NOMO-1 treated with dmso at 0.1 percent for 144 hours (cell line): Measurements from ENCODE around the gene LRP5.
"Not testable (repeated sequence)": the region's sequence is repeated elsewhere in the genome, so short reads cannot be mapped to it uniquely, and the experiment has no call there.

Experiments
- DNase-seq: peaks from one replicate; lab custom pipeline; 2025; ENCODE audit not compliant: unreplicated experiment; lab: John Stamatoyannopoulos, UW

Gene LRP5

DNA sequence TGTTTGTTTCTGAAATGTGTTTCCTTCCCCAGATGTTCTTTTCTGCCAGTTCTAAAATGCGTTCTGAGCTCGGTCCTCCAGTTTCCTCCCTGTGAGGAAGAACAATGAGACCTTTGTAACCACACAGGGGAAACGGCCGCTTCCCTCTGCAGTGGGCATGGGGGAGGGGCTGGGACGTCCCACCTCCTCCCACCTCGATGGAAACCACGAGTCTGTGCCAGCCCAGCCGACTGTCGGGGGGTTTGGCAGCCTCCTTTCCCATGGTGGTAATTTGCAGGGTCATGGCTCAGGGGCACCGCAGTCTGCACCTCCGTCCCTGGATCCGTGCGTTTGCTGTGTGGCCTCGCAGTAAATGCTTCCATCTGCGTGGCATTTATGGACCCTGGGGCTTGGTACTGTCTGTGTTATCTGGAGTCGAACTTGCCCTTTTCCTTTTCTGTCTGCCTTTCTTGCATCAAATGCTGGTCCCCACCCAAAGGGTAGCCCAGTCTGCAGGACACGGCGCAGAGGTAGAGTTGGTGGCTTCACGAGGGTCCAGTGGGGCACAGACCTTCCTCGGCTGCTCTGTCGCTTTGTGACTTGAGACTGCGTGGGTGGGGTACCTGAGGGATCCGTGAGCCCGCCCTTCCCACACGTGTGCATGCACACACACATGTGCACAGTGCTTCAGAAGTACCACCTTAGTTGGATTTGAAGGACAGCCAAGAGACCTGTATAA lies 16.1 kb downstream of the LRP5 start:
- DNase-seq, result peak; percentile 19

DNA sequence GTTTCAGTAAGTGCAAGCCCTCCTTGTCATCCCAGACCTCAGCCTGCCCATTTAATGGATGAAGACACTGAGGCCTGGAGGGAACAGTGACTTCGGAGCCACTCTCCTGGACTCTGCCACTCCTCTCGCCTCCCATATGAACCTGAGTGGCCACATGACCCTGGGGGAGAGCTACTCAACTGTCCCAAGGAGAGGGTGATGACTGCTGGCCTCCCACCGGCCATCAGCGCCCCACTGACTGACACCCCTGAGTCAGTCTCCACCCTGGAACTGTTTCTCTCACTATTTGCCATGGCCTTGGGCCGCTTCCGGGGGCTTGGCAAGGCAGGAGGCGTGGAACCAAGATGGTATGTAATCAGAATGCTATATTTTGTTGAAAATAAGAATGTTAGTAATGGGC lies 17.1 kb downstream of the LRP5 start:
- no peak for DNase-seq

DNA sequence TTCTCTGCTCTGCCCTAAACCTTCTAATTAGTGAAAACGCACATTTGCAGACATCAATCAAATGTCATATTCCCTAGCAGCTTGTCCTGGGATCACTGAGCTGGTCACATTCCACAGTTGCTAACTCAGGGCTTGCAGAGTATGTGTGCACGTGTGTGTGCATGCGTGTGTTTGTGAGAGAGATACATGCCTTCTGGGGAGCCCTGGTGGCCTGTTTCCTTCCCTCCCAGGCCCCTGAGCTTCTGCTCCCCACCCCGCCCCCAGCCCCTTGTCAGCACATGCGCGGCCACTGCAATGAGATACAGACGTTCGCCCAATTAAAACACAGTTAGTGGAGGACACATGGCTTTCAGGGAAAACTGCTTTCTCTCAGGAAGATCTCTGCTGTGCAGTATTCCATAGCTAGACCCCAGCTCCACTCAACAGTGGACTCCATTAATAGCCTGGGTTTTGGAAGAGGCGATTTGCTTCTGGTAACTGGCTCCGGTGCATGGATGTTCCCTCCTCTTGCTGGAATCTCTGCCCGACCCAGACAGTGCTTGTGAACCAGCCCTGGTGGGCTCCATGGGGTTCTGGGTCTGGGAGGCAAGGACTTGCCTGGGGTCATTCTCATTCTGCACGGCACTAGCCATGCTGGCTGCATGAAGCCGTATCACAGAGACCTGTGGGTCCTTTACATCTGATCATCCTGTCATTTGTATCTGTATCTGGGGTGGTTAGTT lies 17.7 kb downstream of the LRP5 start:
- DNase-seq, result no peak

DNA sequence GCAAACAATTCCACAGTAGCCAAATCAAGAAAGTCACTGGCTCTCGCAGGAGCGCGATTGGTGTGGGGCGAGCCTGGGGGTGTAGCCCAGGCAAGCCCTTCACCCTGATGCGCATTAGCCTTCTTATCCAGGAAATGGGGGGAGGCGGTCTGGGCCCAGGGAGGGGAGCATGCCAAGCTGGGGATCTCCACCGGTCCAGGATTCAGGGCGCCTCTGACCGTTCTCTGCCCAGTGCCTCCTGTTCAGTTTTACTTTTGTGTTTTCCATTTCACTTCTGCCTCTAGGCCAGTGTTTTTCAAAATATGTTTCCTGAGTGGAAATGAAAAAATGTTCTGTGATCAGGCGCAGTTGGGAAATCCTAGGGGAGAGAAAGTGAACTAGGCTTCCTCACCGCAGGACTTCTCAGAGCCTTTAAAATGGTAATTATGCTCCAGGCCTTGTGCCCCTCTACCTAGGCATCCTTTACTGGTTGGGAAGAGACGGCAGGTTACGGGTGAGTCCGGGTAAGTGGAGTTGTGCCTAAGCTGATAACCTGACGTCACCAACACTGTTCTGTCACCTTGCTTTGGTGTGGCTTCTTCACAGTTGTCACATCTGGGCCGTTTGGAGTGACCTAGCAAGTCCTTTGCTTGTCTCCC lies 18.4 kb downstream of the LRP5 start:
- no peak for DNase-seq

DNA sequence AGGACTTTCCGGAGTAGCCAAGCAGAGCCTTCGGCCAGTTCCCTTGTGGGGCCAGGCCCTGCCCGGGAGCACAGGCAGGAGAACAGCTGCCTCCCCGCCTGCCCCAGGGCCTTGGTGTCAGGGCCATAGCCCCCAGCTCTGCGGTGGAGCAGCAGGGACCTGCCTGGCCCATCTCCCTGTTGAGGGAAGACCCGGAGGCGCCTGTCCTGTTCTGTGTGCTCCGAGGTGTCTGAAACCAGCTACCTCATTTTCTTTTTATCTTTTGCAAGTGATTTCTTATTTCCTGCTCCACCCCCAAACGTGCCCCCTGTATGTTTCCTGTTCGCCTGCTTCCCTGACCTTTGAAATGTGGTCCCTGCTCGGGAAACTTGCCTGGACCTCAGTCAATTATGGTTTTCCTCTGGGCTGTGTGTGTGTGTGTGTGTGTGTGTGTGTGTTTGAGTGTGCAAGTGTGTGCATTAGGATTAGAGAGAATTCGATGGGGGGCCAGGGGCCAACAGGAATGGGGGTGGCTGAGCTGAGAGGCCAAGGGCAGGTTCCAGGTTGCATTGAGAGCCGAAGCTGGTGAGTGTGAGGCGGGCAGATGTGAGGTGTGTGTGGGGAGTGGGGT lies 19.1 kb downstream of the LRP5 start:
- no peak for DNase-seq

DNA sequence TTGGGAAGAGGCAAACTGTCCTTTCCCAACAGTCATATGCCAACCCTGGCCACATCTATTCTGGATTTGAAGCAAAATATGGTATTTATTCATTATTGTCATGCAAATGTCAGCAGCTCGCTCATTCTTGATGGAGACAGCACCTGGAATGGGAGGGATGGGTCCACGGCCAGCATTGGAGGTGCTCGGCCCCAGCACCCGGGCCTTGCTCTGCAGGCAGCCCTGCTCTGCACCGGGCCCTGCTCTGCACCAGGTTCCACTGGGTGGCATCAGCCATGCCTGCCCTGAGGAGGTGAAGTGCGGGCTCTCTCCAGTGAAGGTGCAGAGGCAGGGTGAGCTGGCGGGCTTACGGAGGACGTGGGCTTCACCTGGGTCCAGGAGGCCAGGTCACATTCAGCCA lies 19.8 kb downstream of the LRP5 start:
- DNase-seq, result no peak

DNA sequence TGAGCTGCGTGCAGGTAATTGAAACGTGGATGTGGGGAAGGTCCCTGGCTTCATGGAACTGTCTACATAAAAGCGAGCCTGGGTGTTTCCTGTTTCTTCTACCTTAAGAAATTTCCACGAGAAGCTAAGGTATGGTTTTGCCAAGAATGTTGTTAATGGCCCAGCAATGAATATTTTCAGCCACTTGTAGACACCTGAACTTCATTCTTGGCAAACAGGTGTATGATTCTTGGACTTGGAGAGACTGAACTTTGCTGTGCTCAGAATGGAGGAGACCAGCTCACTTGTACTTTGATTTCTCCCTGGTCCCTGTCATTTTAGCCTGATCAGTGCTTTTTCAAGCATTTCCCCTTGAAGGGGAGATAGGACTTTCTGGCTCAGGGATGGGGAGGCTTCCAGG lies 20.8 kb downstream of the LRP5 start:
- no peak for DNase-seq

DNA sequence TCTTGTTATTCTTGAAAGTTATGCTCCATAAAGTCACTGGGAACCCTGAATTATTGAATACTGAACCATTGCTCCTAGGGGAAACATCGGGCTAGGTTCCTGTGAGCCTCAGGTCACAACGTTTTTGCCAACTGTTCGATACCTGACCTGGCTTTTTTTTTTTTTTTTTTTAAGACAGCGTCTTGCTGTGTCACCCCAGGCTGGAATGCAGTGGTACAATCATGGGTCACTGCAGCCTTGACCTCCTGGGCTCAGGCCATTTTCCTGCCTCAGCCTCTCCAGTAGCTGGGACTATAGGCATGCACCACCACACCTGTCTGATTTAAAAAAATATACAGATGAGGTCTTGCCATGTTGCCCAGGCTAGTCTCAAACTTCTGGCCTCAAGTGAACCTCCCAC lies 22.5 kb downstream of the LRP5 start:
- DNase-seq, result no peak

DNA sequence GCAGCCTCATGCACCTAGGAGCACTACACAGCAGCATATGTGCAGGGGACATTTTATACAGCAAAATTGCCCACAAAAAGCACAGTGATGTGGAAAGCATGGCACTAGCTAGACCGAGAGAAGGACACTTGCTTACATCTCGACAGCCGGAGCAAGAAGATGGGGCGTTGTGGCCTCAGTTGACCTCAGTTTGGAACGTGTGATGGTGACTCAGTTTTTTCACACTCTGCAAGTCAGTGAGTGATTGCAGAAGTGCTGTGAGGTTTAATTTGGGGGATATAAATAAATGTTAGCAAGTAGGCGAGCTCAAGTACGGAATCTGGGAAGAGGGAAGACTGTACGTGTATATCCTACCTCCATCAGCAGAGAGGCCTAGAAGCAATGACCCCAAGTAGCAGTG lies 23.3 kb downstream of the LRP5 start:
- DNase-seq, result no peak

DNA sequence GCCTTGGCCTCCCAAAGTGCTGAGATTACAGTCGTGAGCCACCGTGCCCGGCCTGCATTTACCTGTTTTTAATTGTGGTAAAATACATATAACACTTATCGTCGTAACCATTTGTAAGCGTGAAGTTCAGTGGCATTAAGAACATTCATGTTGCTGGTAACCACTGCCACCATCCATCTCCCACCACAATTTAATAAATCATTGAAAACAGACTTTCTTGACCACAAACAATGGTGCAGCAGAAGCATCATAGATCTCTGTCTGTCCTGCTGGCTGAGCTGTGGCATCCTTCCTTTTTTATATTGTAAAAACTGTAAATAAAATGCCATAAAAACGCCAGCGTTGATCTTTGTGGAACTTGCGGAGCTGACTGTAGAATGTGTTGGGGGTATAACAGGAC lies 24.3 kb downstream of the LRP5 start:
- no peak for DNase-seq

DNA sequence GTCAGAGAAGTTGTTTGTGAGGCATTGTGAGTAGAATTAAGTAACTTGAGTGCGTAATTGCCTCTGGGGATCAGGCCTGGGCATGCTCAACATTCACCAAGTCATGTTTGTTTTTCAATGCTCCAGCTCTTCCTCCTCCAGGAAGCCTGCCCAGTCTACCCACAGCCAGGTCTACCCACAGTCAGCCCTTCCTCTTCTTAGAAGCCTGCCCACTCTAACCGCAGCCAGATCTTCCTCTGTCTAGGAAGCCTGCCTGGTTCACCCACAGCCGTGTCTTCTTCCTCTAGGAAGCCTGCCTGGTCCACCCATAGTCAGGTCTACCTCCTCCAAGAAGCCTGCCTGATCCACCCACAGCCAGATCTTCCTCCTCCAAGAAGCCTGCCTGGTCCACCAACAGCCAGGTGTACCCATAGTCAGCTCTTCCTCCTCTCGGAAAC lies 25.0 kb downstream of the LRP5 start:
- peak; percentile 54 for DNase-seq

DNA sequence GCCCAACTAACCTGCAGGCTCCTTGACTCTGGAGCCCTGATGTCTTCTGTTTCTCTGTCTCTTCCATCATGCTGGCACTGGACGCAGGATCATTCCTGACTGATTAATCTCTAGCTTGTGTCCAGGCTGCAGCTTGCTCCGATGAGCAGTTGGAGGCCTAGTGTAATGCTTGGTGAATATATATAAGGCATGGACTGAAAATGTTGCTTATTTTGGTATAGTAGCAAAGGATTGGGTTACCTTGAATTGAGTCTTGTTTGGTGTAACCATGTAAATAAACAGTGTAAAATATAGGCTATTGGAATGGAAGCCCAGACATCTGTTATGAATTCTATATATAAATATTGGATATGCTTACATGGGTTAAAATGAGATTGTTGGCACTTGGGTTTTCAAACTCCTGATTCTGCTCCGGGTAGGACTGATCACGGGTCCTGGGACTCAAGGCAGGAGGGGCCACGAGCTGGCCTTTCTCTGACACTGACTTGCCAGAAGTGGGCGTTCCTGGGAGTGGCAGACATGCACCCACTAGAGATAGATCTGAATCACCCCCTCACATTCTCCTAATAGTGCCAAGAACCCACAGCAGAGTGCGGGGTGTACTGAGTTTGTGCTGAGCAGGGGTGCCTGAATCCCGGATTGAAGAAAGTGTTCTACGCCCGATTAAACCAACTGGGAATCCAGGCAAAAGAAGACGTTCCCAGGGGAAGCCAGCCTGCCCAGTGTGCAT lies 25.8 kb downstream of the LRP5 start:
- no peak for DNase-seq

DNA sequence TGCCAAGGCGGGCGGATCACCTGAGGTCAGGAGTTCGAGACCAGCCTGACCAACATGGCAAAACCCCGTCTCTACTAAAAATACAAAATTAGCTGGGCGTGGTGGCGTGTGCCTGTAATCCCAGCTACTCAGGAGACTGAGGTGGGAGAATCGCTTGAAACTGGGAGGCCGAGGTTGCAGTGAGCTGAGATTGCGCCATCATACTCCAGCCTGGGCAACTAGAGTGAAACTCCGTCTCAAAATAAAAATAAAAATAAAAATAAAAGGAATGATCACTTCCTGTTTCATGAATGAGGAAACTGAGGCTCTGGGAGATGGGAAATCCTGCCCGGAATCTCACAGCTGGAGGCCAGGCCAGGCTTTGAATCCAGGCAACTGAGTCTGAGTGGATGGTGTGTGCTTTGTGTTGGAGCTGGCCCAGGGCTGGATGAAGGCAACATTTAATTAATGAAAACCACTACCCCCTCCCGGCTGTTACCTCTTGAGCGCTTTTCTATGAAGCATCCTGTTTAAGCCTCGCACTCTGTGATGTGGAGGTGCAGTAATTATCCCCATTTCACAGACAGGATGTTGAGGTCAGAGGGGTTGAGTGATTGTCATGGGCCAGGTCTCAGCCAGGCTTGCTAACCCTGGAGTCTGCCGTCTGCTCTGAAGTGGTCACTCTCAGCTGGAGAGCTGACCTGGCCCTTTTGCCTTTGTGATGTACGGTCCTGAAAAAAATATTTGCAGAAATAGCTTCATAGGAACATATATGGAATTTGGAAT lies 27.8 kb downstream of the LRP5 start:
- no peak for DNase-seq

DNA sequence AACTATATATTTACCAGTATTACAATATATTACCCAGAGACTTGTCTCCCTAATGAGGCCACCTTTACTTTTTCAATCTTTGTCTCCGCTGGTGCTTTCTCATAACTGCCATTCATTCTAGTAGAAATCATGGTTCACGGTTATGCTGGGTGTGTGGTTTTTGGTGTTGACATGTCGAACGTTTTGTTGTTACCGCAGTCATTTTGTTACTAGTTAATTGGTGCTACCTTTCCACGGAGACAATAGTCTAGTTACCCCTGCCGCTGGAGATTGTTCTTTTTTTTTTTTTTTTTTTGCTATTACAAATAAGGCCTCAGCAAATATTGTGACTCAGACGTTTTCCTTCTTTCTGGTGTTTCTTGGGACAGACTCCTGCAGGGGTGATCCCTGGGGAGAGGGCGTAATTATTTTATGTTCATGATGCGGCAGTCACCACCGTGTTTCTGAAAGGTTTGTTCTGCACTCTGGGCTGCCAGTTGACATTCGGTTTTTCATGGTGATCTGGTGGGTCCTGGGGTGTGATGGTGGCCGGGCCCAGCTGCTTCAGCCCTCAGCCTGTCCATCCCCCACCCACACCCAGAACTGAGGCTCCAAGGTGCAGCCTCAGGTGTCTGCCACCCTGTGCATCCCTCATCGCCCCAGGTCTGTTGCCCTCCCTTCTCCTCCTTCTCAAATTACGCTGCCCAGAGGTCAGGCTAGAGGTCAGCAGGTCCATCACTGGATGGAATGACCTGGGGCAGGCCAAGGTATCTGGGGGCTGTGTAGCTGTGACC lies 28.6 kb downstream of the LRP5 start:
- DNase-seq, result no peak

DNA sequence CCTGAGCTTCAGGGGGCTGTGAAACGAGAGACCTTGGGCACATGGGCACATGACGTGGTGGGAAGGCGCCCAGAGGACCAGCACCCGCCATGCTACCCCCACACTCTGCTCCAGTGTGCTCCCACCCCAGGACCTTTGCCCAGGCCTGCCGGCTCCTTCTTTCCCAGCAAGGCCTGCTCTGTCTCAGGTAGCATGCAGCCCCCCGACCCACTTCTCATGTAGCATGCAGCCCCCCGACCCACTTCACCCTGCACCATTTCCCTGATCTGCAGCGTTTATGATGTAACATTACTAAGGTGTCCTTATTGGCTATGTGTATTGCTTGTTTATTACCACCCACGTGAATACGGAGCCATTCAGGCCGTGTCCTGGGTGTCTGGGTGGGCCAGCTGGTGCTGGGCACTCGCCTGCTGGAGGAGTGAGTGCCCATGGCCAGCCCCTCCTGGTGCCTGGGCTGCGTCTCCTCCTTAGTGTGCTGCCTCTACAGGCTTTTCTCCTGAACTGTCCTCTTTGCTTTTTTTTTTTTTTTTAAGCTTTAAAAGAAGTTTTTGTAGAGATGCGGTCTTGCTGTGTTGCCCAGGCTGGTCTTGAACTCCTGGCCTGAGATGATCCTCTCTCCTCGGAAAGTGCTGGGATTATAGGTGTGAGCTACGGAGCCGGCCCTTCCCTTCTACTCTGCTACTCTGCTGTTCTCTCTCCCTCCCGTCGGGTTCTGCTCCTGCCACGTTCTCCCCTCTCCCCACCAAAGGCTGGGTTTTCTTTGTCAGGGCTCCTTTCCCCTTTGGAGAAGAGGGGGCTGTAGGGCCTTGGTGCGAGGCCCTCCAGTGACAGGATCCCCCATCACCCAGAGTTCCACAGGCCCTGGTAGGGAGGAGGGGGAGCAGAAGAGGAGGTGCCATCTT lies 29.4 kb downstream of the LRP5 start:
- DNase-seq, result no peak

DNA sequence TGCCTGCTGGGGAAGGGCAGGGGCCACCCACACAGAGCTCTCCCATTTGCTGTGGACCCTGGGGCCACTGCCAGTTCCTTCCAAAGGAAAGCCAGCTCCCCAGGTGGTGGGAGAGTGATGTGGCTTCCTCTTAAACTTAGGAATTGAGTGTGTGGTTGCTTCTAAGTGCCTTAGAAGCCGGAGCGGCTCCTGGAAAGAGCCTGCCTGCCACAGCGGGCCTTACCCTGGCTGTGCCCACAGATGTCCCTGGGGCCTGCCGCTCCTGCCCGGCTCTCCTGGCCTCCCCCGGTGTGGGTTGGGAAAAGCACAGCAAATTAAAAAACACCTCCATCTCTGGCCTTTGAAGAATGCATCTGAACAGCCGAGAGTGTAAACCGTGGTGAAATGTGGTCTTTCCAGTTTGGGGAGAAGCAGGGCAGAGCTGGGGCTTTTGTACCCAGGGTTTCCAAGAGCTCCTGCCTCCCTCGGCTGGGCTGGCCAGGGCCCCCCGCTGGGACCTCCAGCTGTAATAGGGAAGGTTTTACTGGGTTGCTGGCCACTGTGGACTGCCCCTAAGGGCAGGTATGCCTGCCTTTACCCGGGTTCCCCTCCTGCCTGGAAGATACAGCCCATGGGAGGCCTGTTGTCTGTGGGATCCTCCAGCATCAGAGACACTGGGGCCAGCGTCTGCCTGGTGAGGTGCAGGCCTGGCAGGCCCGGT lies 30.2 kb downstream of the LRP5 start:
- no peak for DNase-seq

DNA sequence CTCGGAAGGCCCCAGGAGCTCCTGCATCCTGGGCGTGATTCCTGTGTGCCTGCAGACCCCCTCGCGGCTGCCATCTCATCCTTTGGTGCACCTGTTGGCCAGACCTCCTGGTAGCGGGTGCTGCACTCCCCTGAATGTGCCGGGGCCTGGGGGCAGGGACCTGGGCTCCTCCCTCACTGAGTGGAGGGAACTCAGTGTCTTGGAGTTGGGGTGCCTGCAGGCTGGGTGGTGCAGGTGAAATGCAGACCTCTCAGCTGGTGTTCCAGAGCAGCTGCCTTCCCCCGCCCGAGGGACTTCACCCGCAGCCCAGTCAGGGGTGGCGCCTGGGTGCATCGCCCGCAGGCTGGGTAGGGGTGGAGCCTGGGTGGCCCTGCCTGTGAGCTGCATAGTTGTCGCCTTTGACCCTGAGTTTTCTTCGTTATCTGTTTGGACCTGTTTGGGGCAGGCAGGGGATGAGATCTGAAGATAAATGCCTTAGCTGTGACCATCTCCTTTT lies 31.4 kb downstream of the LRP5 start:
- no peak for DNase-seq

DNA sequence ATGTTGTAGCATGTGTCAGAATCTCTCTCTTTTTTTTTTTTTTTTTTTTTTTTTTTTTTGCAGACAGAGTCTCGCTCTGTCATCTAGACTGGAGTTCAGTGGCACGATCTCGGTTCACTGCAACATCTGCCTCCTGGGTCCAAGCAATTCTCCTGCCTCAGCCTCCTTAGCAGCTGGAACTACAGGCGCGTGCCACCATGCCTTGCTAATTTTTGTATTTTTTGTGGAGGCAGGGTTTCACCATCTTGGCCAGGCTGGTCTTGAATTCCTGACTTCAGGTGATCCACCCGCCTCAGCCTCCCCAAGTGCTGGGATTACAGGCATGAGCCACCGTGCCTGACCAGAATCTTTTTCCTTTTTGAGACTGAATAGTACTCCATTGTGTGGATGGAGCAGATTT lies 32.4 kb downstream of the LRP5 start:
- not testable (repeated sequence) for DNase-seq
